Type B pancreatic cell (in vitro differentiated cells): Measurements from ENCODE around the gene CACNA1S. TPM values are rescaled to one million over a fixed set of nuclear protein-coding genes. Genes with fewer than 3 reads are reported as not detected.

ENCODE experiments used
- DNase-seq: peaks from one replicate; pipeline ENCODE4 v3.0.0; 2021; ENCODE audit warnings: mixed read lengths; ENCODE audit not compliant: unreplicated experiment; ENCODE audit errors: extremely low spot score
- H3K27ac Mint-ChIP-seq: 2 replicates; pipeline ENCODE4 v1.8.0; 2021; ENCODE audit warnings: mild to moderate bottlenecking, mixed read lengths
- H3K27me3 Mint-ChIP-seq: 2 replicates; pipeline ENCODE4 v1.8.0; 2021; ENCODE audit warnings: mixed read lengths
- H3K36me3 Mint-ChIP-seq: 2 replicates; pipeline ENCODE4 v1.8.0; 2021; ENCODE audit warnings: mixed read lengths
- H3K4me1 Mint-ChIP-seq: one replicate; pipeline ENCODE4 v1.8.0; 2021; ENCODE audit warnings: mixed read lengths; ENCODE audit not compliant: unreplicated experiment
- H3K4me3 Mint-ChIP-seq: 2 replicates; pipeline ENCODE4 v1.8.0; 2021; ENCODE audit warnings: mild to moderate bottlenecking, mixed read lengths
- H3K9me3 Mint-ChIP-seq: 2 replicates; pipeline ENCODE4 v1.8.0; 2021; ENCODE audit warnings: mixed read lengths
- total RNA-seq: library from RNA; stranded (reverse); gene quantifications from 2 replicates; pipeline ENCODE4 v1.2.1, GENCODE V29; 2021; ENCODE audit warnings: low replicate concordance
- TF ChIP-seq, protein P1 (sequence below): fragments of 200-600 bp; sonication (generic); conservative IDR thresholded peaks from 2 replicates; pipeline ENCODE4 v1.5.0; 2021; ENCODE audit warnings: antibody characterized with exemption, mild to moderate bottlenecking

CACNA1S gene
- total RNA-seq, 1 donor from 2014 or later = 0.12 TPM

DNA sequence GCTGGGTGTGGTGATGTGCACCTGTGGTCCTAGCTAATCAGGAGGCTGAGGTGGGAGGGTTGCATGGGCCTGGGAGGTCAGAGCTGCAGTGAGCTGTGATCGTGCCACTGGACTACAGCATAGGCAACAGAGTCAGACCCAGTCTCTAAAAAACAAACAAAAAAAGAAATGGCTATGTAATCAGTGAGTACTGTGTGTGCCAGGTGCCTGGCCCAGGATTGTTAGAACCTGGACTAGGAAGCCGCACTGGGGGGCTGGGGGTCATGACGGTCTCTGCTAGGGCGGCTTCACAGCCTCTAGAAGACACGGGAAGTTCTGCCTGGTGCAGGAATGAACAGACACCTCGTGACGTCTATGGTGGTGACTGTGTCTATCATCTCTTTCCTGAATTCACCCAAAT, 33.6 kb upstream of the CACNA1S start:
- TF ChIP-seq, protein P1, sequence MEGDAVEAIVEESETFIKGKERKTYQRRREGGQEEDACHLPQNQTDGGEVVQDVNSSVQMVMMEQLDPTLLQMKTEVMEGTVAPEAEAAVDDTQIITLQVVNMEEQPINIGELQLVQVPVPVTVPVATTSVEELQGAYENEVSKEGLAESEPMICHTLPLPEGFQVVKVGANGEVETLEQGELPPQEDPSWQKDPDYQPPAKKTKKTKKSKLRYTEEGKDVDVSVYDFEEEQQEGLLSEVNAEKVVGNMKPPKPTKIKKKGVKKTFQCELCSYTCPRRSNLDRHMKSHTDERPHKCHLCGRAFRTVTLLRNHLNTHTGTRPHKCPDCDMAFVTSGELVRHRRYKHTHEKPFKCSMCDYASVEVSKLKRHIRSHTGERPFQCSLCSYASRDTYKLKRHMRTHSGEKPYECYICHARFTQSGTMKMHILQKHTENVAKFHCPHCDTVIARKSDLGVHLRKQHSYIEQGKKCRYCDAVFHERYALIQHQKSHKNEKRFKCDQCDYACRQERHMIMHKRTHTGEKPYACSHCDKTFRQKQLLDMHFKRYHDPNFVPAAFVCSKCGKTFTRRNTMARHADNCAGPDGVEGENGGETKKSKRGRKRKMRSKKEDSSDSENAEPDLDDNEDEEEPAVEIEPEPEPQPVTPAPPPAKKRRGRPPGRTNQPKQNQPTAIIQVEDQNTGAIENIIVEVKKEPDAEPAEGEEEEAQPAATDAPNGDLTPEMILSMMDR = no peak
- H3K4me1 Mint-ChIP-seq = peaks cover 5% of the 10 kb centered on the region
- no peak overlapping the region for H3K27ac Mint-ChIP-seq
- no peaks in the 10 kb centered on the region for H3K9me3 Mint-ChIP-seq
- no peak for DNase-seq
- no peaks in the 10 kb centered on the region for H3K27me3 Mint-ChIP-seq
- H3K4me3 Mint-ChIP-seq = no peak overlapping the region
- peaks cover 43% of the 10 kb centered on the region for H3K36me3 Mint-ChIP-seq

DNA sequence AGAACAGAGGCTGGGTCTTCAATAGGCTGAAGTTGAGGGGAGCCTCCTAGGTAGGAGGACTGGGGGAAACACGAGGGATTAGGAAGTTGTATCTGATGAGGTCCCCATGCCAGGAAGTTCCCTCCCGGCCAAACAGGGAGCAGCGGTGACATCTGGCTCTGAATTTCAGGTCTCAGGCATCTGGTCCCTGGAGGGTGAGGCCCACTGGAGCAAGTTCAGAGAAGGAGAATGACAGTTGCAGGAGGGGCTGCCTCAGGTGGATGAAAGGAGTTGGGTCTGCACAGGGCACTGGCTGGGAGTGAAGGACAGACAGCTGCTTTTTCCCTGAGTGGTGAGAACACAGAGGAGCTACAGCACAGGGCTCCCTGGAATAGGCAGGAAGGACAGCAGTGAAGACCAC, 32.9 kb upstream of the CACNA1S start:
- H3K27ac Mint-ChIP-seq = no peak overlapping the region
- H3K9me3 Mint-ChIP-seq = no peaks in the 10 kb centered on the region
- H3K4me1 Mint-ChIP-seq = peaks cover 3% of the 10 kb centered on the region
- peaks cover 42% of the 10 kb centered on the region for H3K36me3 Mint-ChIP-seq
- no peaks in the 10 kb centered on the region for H3K27me3 Mint-ChIP-seq
- TF ChIP-seq, protein P1 = no peak
- no peak overlapping the region for H3K4me3 Mint-ChIP-seq
- DNase-seq = no peak

DNA sequence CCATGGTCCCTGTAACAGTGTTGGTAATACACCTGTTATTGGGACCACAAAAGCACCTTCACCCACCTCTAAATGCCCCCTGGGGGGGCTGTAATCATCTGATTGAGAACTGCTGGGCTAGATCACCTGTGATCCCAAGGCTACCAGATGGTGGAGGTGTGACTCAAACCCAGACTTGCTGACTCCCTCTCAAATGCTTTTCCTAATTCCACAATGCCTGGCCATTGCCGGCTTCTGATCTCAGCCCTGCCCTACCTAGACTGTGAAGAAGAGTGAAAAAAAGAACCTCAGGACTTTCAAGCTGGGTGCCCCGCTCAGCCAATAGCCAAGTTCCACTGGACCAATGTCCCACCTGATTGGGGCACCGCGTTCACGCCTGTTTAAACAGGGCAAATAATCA, 32.5 kb upstream of the CACNA1S start:
- H3K4me1 Mint-ChIP-seq = peaks cover 3% of the 10 kb centered on the region

DNA sequence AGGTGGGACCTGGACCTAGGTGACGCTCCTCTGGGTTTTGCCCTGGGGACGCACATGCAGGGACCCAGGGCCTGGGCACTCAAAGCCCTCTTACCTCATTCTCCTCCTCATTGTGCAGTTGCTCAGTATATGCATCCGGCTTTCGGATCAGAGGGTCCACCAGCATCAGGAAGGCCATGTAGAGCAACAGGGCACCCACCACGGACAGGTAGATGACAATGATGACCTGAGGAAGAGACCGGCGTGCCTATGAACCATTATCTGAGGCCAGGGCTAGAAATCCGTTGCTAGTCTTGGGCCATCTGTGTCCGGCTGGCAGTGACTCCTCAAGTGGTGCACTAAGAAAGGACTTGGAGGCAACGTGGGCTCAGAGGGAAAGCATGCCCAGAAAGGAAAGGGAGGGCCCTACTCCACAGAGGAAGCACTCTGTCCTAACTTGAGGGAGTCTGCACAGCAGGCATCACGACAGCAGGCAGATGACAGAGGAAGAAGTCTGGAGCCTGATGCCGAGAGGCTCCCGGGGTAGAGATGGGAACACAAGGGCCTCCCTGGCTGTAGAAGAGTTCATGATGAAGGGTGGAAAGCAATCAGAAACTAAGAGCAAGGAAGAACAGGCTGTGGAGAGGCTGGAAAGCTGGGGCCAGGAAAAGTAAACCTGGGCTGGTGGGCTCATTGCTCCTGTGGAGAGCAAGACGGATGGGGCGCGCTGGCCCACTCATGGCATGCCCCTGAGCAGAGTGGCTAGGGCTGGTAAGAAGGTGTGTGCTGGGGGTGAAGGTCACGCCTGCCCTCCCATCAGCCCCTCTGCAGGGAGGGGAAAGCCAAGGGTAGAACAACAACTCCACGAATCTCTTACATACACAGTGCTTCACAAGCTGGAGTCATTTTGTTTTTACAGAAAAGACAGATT, 31.8 kb upstream of the CACNA1S start:
- Mint-ChIP-seq H3K36me3 (peaks cover 39% of the 10 kb centered on the region), H3K27me3 (no peaks in the 10 kb centered on the region), H3K4me1 (peaks cover 5% of the 10 kb centered on the region), H3K9me3 (no peaks in the 10 kb centered on the region), H3K27ac (no peak overlapping the region), H3K4me3 (no peak overlapping the region)
- no peak for DNase-seq
- TF ChIP-seq, protein P1 = no peak

More for the DNA sequence above, 32.5 kb upstream of the CACNA1S start:
- peaks cover 42% of the 10 kb centered on the region for H3K36me3 Mint-ChIP-seq
- no peak for DNase-seq
- H3K27ac Mint-ChIP-seq = no peak overlapping the region
- H3K9me3 Mint-ChIP-seq = no peaks in the 10 kb centered on the region
- H3K4me3 Mint-ChIP-seq = no peak overlapping the region
- TF ChIP-seq, protein P1 = no peak
- H3K27me3 Mint-ChIP-seq = no peaks in the 10 kb centered on the region

DNA sequence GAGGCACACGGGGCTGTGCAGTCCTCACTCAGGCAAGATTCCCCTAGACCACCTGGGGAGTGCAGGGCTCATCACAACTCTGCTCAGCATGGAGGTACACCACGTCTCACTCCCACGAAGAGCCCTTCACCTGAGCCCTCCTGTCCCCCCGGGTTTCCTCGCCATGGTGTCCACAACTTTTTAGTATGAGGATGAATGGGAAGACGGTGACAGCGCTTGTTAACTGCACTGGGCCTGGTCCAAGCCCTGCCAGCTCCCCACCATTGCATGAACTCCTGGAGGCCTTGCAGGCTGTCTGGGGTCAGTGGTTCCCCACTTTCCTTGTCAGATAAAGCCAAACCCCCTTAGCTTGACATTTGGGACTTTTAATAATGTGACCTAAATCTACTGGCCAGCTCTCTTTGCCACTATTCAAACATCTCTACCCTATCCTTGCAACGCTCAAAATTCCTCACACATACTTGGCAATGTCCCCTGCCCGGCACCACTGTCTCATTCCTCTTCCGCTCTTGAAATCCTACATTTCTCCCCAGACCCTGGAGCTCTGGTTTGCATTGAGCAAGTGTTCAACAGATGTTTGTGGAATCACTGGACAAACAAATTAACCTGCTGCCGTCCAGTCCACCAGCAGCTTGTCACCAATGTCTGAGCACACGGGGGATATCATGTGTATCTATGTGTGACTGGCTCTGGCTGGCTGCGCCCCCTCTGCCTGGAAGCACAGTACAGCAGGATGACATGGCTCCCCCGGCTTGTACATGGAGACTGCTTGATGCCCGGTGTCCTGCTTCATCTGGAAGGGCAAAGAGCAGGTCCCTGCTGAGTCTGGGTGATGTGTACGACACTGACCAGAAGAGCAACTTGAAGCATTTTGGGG, 30.9 kb upstream of the CACNA1S start:
- no peak for DNase-seq
- TF ChIP-seq, protein P1 = no peak
- peaks cover 5% of the 10 kb centered on the region for H3K4me1 Mint-ChIP-seq
- H3K9me3 Mint-ChIP-seq = no peaks in the 10 kb centered on the region
- no peak overlapping the region for H3K27ac Mint-ChIP-seq
- H3K4me3 Mint-ChIP-seq = no peak overlapping the region
- H3K27me3 Mint-ChIP-seq = no peaks in the 10 kb centered on the region
- peaks cover 39% of the 10 kb centered on the region for H3K36me3 Mint-ChIP-seq
